Prostate gland (tissue), 2 donors: ENCODE data around the gene TSNAX.

Source experiments
- POLR2A ChIP-seq: fragments of 450-650 bp; IDR thresholded peaks from one replicate; pipeline ENCODE4 v1.6.1; 2016; ENCODE audit warnings: antibody characterized with exemption, mild to moderate bottlenecking
- TF ChIP-seq, protein P1 (sequence below), 4 experiments: fragments of 200-600 bp in 2 of 4; fragments of 450-650 bp in 2 of 4; sonication (generic) in 2 of 4; IDR thresholded peaks; 1 replicate in 3 of 4; 2 replicates in 1 of 4; pipeline ENCODE4 v1.5.1; 2016 to 2019; ENCODE audit warnings: antibody characterized with exemption in 4 of 4, mild to moderate bottlenecking in 2 of 4, moderate library complexity in 2 of 4

GRCh38 chr1:231583376-231583775, 54.9 kb downstream of the TSNAX start:
- TF ChIP-seq, protein P1, sequence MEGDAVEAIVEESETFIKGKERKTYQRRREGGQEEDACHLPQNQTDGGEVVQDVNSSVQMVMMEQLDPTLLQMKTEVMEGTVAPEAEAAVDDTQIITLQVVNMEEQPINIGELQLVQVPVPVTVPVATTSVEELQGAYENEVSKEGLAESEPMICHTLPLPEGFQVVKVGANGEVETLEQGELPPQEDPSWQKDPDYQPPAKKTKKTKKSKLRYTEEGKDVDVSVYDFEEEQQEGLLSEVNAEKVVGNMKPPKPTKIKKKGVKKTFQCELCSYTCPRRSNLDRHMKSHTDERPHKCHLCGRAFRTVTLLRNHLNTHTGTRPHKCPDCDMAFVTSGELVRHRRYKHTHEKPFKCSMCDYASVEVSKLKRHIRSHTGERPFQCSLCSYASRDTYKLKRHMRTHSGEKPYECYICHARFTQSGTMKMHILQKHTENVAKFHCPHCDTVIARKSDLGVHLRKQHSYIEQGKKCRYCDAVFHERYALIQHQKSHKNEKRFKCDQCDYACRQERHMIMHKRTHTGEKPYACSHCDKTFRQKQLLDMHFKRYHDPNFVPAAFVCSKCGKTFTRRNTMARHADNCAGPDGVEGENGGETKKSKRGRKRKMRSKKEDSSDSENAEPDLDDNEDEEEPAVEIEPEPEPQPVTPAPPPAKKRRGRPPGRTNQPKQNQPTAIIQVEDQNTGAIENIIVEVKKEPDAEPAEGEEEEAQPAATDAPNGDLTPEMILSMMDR (IDR thresholded peaks at IDR 0.05), result no peak
- TF ChIP-seq POLR2A, result no peak
